Daoy (cell line): Measurements from ENCODE around the gene KATNAL2. TPM values are rescaled to one million over a fixed set of nuclear protein-coding genes. Genes with fewer than 3 reads are reported as not detected.
A peak's percentile ranks its signal among the peaks of the same experiment; 100 is the strongest.

Experiments used
- DNase-seq: peaks from one replicate; pipeline ENCODE4 v3.0.0-alpha.2; 2015; ENCODE audit warnings: low read depth
- total RNA-seq: library from RNA; depleted of rRNA; stranded (reverse); fragments of >200 nt; shearing (Covaris generic); gene quantifications from 2 replicates; pipeline ENCODE4 v1.2.3, GENCODE V29; 2014; rRNA removed

Gene KATNAL2
- total RNA-seq, 1 experiment from 2014 or later, result 3.7 TPM

GRCh38 chr18:47110492-47111274, 193.3 kb downstream of the KATNAL2 start:
- DNase-seq, result no peak

- peak; percentile 6 for DNase-seq
These were observed 196.6 kb downstream of the KATNAL2 start for GRCh38 chr18:47113796-47114540.

DNA sequence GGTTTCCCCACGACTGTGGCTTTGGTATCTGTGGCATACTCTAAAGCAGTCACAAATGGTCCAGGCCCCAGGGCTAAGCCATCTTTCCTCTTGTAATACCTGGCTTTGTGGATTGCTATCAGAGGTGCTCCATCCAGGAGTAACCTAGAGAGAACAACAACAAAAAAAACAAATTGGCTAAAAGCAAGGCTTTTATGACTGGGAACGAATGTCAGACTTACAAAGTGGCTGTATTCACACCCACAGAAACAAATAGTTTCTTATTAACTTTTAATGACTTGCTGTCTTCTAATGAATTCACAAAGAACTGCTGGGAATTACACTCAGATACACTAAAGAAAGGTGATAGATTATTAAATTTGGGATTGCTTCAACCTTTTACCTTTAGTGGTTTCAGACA, 197.8 kb downstream of the KATNAL2 start:
- no peak for DNase-seq

DNA sequence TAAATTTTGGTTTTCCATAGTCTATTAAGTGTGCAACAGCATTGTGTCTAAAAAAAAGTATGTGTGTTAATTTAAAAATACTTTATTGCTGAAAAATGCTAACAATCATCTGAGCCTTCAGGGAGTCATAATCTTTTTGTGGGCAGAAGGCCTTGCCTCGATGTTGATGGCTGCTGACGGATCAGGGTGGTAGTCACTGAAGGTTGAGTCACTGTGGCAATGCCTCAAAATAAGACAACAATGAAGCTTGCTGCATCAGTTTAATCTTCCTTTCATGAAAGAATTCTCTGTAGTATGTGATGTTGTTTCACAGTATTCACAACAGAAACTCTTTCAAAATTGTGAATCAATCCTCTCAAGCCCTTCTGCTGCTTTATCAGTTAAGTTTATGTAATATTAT, 201.6 kb downstream of the KATNAL2 start:
- no peak for DNase-seq

DNA sequence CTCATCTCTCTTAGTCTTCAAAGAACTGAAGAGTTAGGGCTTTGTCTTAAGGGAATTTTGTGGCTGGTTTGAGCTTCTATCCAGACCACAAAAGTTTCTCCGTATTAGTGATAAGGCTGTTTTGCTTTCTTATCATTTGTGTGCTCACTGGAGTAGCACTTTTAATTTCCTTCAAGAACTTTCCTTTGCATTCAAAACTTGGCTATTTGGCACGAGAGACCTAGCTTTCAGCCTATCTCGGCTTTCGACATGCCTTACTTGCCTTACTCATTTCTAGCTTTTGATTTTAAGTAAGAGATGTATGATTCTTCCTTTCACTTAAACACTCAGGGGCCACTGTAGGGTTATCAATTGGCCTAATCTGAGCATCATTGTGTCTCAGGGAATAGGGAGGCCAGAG, 203.0 kb downstream of the KATNAL2 start:
- DNase-seq, result no peak

GRCh38 chr18:47121146-47121545, 203.7 kb downstream of the KATNAL2 start:
- no peak for DNase-seq

- no peak for DNase-seq
These were observed 223.9 kb downstream of the KATNAL2 start for GRCh38 chr18:47141289-47141688.

DNA sequence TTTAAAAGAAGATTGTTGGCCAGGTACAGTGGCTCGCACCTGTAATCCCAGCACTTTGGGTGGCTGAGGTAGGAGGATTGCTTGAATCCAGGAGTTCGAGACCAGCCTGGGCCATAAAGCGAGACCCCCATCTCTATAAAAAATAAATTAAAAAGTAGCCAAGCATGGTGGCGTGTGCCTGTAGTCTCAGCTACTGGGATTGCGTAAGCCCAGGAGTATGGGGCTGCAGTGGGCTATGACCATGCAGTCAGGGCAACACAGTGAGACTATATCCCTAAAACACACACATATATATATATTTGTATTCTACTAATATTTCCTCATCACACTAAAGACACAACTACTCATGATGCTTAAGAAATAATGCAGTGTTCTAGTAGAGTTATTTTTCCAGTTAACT, 225.8 kb downstream of the KATNAL2 start:
- DNase-seq, result no peak

GRCh38 chr18:47143899-47144485, 226.6 kb downstream of the KATNAL2 start:
- DNase-seq, result no peak

- DNase-seq, result no peak
These were observed 228.8 kb downstream of the KATNAL2 start for GRCh38 chr18:47146206-47146605.

GRCh38 chr18:47149457-47150028, 232.1 kb downstream of the KATNAL2 start:
- peak; percentile 7 for DNase-seq

DNA sequence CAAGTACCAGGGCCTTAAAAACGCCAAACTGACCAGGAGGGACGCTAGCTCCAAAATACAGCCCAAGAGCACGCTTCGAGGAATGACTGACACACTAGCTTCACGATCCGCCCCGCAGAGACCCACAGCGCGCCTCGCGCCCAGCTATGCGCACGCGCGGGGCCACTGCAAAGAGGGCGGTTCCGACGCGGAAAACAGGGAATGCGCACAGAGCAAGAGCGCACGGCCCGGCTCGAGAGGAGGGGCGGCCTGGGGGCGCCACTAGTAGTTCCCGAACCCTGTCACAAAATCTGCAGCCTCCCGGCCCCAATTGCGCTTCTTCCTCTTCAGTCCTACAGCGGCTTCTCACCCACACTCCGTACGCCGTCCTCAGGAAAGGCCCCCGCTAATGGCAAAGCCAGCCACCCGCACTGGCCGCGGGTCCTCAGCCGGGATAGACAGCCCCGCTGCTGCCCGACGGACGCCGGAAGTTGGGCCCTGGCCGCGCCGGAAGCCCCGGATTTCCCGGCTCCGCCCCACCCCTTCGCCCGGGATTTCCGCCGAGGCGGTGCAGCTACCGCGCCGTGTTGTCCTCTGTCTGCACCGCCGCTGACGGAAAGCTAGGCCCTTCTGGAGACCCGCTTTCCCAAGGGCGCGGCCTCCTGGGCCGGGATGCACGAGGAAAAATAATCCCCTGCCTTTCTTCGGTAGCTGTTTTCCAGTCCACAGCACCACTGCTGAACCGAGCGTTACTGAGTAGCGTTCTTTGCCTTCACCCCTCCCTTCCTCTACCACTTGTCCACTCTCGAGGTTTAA, 232.8 kb downstream of the KATNAL2 start, which contains the start of gene HDHD2:
Gene HDHD2 (minus strand): TSS at position 472 of the 795 bp plus-strand sequence. CDS start 14,061 bp downstream, outside the sequence.
- DNase-seq, result peak; percentile 83

DNA sequence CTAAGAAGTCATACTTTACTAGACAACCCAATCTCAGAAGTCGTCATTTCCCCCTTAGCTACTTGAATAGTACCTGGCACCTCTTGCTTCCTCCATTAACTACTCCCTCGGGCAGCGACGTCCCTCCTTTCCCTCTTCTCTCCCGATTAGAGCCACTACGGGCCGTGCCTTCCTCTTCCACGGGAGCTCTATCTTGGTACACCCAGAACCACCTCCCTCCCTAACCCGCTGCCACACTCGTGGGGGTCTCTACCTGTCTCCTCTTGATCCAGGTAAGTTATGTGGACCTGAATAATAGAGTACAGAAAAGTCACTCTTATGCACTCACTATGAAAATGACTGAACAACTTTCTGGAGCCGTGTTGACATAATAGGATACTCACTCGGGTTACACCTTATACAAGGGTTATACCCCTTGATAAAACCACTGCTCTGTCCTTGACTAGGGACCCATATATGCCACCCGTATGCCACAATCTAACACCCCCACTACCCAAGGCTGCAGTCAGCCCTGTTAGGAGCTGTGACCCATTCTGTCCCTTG, 233.5 kb downstream of the KATNAL2 start:
- no peak for DNase-seq

GRCh38 chr18:47151439-47151838, 234.0 kb downstream of the KATNAL2 start:
- DNase-seq, result no peak

Other genes with a start within 250 kb of the KATNAL2 start
- gene ST8SIA5, start 160.5 kb upstream of the KATNAL2 start, total RNA-seq, result 0.03 and 0.40 TPM in 2 replicates
- 15.8 and 17.6 TPM in 2 replicates for gene PIAS2, start 95 bp upstream of the KATNAL2 start, total RNA-seq
- gene ELOA2, start 118.0 kb downstream of the KATNAL2 start, total RNA-seq, result not detected in 2 replicates
- 12.1 and 22.9 TPM in 2 replicates for gene HDHD2, start 232.9 kb downstream of the KATNAL2 start, total RNA-seq